HG02759 (cell line): ENCODE measurements around the gene ZNF451.

Experiments used
- ATAC-seq: cut with Tn5 transposase; IDR thresholded peaks from one replicate; pipeline ENCODE4 v1.9.1; 2021; ENCODE audit warnings: mild to moderate bottlenecking, moderate library complexity; ENCODE audit not compliant: unreplicated experiment

ZNF451 gene

DNA sequence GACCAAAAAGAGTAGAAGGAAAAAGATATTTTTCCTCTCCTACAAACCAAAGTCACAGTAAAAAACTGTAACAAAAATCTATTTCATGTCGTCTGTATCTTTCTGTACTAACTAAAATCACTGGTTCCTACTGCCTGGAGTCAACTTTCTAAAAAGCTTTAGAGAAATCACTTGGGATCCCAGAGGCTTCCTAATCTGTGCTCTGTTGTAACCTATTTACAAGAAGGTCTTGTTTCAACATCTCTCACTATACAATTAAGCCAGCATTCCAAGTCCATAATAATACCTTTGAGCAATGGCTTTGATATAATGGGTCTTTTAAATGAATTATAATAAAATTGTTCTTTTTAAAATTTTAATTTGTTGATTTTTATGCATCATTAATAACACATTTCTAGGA, 111.7 kb downstream of the ZNF451 start:
- no peak for ATAC-seq

DNA sequence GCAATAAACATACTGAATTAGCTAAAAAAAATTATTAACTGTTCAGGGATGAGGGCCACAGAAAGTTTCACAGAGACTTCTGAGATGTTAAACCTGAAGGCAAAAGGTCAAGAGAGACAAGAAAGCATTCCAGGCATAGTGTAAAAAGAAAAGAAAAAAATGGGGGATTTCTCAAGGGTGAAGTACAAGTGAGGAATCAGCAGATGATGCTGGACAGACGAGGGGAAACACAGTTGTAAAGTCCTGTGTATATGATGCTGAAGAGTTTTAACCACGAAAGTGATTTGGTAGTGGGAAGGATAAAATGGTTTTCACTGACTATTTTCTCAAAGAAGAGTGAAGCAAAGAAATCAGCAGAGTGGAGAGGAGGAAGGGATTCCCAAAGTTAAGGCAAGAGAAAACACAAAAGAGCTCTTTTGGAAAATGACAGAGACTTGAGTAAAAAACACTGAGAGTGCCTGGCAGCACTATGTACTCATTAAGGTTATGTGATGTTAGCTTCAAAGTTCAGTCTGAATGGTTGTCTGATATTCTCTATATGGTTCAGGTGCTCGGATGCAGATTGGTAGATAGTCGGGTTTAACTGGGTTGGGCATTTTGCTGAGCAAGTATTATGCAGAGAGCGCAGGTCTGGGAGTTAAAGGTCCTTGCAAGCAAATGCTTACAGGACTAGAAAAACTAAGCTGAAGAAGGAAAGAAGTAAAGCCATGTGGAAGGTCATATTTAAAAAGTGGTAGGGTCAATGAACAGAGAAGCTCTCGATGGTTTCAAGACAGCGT, 115.8 kb downstream of the ZNF451 start:
- ATAC-seq: peak; percentile 57

- ATAC-seq: no peak
These were observed 117.2 kb downstream of the ZNF451 start for GRCh38 chr6:57207141-57207540.

DNA sequence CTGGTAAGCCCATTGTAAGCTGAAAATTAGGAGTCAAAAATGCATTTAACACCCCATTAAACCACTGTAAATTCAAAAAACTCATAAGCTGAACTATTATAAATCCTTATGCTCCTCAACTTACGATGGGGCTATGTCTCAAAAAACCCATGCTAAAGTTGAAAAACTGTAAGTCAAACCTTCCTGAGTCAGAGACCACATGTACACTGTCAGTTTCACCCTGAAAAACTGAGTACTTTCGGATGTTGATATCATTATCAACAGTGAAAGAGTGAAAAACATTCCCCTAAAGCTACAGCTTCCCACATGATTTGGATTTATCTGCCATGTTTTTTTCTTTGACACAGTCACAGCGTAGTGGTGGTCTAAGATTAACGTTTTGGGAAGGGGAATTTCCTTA, 117.9 kb downstream of the ZNF451 start:
- no peak for ATAC-seq

DNA sequence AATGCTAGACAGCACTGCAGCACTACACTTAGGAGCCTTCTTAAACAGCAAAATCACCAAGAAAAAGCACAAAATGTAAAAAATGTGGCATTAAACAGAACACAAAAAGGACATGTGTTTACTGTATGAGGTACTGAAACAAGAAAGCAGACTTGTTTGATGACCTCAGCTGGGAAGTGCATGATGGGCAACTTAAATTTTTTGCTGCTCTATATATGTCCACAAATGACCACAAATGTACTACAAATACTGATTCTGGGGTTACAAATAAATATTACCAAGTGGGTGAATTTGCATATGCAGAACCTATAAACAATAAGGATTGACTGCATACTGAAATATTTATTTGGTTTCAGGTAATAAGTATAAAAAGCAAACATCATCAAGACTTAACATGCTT, 119.0 kb downstream of the ZNF451 start:
- ATAC-seq: no peak

DNA sequence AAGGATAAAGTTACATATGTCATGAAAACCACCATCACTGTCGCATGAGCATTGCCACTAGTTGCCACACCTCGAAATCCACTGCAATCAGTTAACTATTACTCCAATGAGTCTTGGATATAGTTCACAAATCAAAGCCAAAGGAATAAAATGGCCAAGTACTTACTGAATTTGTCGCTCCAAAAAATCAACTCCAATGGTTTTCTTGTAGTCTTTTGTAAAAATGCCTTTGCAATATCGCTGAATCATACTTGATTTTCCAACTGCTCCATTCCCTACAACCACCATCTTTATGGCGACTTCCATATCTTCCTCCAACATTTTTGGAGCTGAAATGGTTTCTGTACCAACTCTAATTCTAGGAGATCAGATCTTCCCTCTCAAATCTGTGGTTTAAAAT, 120.1 kb downstream of the ZNF451 start:
- ATAC-seq: no peak

DNA sequence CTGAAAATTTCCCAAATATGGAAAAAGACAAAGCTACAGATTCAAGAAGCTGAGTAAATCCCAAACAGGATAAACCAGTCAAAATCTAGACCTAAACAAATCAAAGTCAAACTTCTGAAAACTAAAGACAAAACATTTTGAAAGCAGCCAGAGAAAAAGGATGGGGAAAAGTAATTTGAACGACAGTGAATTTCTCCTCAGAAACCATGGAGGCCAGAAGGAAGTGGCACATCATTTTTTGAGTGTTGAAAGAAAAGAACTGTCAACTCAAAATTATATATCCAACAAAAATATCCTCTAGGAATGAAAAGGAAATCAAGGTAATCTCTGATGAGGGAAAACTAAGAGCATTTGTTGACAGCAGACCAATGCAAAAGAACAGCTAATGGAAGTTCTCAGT, 125.3 kb downstream of the ZNF451 start:
- no peak for ATAC-seq

- no peak for ATAC-seq
These were observed 126.5 kb downstream of the ZNF451 start for GRCh38 chr6:57216235-57217101.

DNA sequence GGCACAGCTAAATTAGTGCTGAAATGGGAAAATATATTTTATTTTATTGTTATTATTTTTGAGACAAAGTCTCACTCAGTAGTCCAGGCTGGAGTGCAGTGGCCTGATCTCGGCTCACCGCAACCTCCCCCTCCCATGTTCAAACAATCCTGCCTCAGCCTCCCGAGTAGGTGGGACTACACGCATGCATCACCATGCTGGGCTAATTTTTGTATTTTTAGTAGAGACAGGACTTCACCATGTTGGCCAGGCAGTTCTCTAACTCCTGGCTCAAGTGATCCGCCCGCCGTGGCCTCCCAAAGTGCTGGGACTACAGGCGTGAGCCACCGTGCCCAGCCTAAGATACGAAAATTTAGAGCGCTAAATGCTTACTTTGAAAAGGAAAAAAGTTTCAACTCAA, 127.3 kb downstream of the ZNF451 start:
- no peak for ATAC-seq
